Left hindlimb (tissue), 1 donor: ENCODE measurements around the gene CACNA2D3.

Experiments
- DNase-seq: peaks from one replicate; pipeline ENCODE4 v3.0.0-alpha.2; 2018

Gene CACNA2D3

DNA sequence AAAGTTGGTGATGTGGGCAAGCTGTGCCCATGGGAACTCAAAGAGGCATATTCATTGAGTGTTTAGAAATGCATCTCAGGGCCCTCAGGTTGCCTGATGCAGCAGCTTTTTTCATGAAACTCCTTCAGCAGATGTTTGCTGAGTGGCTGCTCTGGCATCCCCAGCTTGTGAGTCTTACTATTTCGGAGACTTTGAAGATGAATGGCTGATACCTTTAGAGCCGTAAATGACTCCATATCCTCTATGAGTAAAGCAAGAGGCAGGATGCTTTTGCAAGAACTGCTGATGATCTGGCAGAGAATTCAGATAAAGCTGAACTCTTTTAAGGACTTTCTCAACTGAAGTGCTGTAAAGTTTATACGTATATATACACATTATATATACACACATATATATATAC, 384.3 kb downstream of the CACNA2D3 start:
- no peak for DNase-seq

DNA sequence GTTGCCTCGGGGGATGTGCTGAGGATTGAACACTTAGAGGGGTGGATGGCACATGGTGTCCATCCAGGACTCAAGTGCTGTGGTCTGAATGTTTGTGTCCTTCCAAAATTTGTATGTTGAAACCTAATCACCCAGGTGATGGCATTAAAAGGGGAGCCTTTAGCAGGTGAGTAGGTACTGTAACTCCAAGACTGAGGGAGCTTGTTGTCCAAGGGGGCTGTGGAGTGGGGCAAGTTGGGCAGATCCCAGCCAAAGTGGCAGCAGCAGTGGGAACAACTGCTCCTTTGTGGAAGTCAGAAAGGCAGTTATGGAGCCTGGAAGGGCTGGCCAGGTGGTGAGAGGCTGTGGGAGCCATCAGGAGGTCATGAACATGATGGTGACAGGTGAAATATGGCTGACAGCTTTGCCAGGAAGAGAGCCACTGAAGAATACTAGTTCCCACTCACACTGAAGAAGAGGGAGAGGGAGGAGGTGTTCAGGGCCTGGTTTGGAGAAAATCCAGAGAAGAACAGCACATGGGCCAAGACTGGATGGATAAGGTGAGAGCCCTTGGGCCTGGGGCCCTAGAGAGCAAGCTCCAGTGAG, 385.6 kb downstream of the CACNA2D3 start:
- DNase-seq = no peak

DNA sequence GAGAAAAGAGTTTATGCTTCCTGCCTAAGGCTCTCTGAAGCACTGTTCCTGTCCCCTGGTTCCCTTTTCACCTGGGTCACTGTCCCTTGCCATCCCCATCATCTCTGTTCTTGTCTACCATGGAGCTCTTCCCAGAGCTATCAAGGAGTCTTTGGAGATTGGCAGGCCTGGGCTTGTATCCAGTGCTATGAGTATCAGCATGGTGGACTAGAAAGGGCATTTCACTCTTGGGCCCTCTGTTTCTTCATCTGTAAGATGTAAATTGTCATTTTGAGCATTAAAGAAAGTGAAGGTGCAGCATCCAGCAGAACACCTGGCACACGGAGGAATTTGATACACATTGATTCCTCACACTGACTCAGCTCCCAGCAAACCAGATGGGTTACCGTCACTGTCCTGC, 388.2 kb downstream of the CACNA2D3 start:
- DNase-seq = no peak

DNA sequence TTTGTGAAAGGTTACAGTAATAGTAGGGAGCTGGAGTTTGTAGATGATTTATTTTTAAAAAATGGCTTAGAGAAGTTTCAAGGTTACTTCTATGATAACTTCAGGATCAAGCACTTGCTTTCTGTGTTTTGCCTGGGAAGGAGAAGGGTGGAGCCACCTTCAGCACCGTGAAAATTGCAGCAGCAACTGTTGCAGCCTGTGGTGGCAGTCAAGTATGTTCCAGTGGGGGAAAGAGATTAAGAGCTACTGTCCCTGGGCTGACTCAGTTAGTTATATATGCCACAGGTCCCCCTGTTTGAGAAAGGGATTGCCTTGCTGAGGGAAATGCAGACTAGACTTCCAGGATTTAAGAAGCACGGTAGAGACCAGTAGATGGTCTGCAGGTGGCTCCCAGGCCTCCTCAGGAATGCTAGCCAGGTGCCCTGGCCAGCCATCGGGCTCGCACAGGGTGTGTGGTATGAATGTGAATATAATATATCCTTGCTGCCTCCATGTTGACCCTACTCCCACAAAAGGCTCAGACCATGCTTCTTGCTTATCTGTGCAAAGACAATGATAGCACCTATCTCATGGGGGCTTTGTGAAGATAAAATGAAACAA, 389.5 kb downstream of the CACNA2D3 start:
- DNase-seq = no peak

DNA sequence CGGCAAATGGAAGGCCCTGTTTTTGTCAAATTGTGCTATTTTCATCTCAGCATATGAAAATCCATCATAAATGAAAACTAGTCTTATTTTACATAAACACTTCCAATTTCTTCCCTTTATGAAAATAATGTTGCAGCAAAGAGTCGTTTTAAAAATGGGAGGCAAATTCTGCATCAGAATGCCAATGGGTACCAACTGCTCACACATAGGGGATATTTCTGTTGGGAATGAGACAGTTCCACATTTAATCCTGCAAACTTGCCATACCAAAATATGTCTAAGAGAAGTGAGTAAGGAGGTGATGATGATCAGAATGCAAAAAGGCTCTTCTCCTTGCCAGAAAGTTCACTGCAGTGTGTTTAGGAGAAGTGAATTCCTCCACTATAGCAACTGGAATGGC, 391.7 kb downstream of the CACNA2D3 start:
- no peak for DNase-seq

DNA sequence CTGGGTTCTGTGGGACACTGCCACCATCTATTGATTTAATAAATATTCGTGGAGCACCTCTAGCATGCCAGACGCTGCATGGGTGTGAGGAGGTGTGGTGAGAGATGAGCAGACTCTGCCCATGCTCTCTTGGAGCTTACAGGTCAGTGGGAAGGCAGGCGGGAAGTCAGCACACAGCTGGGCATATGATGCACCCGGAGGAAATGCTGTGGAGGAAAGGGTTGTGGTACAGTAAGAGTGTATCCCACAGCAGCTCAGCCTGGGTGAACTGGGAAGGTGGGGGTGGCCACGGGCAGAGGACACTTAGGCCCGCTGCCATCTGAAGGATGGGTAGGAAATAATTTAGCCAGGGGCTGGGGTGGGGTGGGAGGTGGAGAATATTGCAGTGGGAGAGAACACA, 392.1 kb downstream of the CACNA2D3 start:
- no peak for DNase-seq

DNA sequence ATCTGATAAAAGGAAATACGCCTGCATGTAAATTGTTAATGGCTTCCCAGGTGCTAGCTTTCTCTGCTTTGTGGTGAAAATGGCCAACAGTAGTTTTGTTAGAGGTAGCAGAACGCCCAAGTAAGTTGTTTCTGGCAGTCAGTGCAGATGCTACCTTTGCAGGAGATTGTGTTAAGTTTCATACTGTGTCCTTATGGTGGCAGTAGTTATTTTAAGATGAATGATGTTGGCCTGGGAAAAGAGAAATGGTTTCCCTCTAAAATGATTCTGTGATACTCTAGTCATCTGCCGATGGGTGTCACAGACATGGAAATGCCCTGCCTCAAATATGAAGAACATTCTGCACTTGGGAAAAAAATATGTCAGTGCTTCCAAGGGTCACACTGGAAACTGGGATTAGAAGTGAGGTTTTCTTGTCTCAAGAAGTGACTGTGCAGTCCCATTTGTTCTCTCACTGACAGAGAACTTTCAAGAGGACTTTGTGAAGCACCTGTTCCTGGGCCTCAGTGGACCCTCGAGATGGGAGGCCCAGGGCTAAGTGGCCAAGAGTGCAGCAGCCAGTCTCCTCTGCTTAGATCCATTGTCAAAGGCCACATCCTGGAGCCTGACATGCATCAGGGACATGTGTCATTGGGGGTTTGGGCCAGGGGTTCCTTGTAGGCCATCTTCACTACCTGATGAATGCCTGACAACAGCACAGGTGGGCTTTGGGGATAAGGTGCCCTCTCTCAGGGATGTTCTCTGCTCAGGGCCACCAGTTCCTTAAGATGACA, 393.3 kb downstream of the CACNA2D3 start:
- no peak for DNase-seq

DNA sequence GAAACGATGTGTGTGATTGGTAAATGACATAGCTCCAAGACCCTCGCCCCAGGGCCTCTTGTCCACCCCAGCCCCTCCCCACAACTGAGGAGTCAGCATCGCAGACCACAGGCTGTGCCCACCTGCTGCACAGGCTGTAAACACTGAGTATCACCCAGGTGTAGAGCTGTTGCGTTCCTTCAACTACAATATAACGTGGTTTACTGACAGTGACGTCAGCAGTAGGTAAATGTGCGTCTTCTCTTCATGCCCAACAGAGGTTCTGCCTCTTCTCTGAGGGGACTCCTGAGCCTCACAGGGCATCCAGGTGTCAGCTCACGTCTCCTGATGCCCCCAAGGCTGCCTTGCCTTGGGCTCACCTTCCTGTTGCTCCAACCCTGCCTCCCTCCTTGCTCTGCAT, 395.1 kb downstream of the CACNA2D3 start:
- no peak for DNase-seq

DNA sequence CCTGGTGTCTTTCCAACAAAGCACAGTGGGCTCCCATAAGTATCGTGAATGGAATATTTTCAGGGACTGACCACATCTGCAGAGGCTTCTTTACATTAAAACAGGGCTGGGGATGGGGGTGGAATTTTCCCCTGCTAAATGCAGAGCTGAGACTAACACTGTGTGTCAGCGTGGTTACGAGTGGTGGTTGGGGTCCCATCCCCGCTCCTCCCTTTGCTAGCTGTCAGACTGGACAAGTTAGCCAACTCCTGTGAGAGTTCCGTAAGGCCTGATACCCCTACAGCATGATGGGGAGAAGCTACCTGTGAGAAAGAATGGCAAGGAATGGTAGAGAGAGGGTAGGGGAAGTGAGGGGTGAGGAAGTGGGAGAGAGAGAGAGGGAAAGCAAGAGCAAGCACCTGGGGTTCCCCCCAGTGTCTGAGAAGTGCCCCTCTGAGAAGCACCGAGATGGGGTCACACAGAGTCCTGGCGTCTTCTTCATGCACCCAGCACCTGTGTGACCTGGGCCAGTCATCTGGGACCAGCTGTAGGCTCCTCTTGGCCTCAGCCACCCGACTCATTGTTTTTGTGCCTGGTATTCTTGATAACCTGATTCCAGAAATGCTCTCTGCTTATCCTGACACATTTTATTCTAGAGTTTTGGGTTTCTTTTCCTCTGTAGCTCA, 395.8 kb downstream of the CACNA2D3 start:
- DNase-seq = no peak

DNA sequence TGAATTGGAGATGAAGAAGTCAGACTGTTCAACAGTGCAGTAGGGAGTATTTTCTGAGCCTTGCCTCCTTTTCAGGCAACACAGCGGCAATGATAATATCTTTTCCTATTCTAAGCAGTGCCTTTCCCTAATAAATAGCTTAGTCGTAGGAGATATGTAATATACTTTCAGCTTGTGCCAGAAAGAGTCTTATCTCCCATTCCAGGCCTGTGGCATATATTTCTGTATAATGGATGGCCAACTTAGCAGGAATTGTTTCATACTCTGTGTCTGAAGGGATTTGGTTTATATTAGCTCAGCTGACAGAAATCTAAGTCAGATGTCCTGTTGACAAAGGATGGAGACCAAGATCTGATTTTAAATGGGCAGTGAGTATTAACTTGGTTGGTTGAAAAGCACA, 397.1 kb downstream of the CACNA2D3 start:
- no peak for DNase-seq

DNA sequence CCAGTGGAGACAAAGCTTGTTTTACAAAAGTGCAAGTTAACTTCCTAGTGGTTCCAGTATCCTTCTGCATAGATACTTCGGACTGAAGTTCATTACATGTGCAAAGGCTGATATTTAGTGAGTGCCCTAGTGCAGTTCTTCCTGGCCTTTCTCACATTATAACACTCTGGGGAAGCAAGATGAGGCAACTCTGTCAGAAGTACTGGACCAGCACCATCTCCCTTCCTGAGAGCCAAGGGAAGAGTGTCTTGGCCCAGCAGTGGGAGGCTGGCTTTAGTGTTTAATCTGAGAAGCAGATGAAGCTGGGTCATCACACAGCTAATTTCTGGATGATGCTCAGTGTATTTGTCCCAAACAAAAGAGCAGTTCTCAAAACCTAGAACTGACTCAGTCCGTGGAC, 397.7 kb downstream of the CACNA2D3 start:
- no peak for DNase-seq

DNA sequence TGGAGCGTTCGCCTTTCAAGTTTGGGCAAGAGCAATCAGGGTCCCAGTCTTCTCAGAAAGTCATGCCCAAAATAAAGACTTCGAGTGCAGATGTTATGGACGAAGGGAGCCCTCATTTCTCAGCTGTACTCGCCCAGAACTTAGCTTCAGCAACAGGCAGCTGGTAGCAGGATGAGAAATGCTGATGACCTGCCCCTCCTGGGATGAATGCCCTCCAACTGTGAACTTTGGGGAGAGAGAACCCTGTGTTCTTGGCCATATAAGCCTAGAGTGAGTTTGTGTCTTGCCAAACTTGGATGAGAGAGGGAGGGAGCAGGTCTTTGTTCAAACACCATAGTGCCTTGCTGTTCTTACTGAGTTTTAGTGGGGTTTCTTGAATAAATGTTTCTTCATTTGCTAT, 405.2 kb downstream of the CACNA2D3 start:
- no peak for DNase-seq

DNA sequence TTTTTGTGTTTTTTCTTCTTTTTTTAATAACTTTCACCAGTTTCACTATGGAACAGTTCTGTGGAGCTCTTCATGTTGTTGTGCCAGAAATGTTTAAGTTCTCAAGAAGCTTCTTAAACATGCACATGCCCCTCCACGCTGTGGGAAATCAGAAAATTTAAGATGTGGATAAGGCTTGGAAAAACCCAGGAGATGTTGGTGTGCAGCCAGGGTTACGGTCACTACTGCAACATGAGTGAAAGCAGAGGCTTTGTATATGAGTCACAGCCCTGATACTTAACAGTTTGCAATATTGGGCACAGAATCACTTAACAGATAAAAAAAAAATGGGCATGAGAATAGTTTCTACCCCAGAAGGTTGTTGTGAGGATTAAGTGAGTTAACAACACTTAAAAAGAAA, 405.6 kb downstream of the CACNA2D3 start:
- DNase-seq = peak; percentile 36

DNA sequence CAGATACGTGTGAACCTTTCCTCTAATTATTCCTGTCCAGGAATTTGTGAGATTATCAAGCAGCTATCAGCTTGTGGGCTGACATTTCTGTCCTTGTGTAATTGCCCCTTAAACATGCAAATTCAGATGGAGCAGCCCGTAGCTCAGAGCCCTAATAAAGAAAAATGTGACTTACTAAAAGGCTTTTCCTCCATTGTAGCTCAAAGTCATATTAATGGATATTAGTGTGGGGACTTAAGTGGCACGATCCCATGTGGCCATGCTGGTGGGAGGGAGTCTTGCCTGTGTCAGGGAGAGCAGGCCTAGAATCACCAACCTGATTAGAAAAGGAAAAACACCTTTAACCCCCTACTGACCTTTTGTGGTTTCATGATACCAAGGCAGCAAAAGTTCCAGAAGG, 406.3 kb downstream of the CACNA2D3 start:
- no peak for DNase-seq

DNA sequence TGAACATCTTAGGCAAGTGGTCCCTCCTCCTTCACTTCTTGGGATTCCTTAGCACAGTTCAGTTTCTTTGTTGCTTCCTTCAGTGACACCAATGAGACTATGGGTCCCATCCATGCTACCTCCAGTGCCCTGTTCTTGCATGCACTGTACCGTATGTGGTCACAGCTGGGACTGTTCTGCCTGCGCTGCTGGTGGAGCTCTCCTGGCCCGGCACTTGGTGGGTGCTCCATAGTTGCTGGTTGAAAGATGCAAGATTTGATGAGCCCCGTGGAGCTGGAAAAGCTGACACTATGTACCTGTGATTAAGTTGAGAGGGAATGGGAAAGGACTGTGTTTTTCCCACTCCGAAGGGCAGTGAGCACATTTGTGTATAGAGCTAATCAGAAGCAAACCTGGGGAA, 407.7 kb downstream of the CACNA2D3 start:
- no peak for DNase-seq

DNA sequence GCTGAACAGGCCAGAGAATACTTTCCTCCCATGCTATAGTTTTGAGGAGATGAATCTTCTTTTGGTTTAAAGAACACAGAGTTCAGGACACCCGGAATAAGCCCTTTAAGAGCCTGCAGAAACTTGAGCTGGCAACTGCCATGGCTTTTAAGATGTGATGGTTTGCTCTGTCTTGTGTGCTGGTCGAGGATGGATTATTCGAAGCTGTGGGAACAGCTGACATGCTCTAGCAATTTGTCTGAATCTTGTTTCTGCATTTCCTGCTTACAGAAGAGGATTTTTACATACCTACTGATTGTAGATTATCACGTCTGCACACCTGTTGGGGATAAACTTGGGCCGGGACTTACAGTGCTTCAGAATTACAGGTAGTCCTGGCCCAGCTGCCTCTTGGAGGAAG, 408.6 kb downstream of the CACNA2D3 start:
- no peak for DNase-seq

DNA sequence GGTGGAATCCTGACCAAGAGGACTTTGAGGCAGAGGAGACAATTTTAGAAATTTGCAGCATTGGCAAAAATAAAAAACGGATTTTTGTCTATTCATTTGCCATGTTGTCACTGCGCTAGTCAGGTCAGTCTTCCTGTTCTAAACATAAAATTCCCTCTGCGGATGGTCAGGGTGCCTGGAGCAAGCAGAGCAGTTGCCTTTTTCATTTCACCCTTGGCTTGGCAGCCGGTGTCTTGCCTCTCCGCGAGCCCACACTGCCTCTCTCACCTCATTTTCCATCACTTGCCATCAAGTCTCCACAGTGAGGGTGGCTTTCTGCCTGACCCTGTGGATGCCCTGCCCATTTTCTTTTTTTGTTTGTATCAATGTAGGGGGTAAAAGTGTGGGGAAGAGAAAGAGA, 409.4 kb downstream of the CACNA2D3 start:
- no peak for DNase-seq

DNA sequence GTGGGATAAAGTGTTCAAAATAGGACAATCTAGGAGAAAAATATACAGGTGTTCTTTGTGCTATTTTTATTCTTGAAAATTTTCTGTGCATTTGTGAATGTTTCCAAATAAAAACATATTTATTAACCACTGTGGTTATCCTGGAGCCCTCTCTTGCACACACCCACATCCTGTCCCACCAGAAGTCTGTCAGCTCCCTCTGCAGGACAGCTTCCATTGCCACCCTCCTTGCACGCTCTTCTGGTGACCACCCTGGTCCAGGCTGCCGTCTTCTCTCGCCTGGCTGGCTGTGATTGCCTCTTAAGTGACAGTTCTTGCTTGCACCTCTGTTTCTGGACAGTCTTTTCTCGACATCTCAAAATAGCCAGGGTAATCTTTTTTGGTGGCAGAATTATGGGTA, 411.5 kb downstream of the CACNA2D3 start:
- no peak for DNase-seq

DNA sequence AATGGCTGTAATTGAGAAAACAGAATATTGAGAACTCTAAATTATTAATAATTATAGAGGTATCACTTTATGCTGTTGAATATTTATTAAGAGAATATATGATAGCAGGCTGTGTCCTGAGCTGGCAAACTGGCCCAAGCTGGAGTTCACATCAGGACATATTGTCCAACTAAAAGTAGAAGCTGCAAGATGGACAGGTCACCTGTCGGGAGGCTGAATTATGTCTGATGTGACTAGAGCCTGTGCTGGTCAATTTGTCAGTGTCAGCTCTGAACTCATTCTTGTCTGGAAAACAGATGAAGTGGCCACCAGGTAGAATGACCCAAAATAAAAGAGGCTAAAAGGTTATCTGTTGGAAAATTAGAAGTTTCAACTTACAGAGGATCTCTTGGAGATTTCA, 413.3 kb downstream of the CACNA2D3 start:
- DNase-seq = no peak

DNA sequence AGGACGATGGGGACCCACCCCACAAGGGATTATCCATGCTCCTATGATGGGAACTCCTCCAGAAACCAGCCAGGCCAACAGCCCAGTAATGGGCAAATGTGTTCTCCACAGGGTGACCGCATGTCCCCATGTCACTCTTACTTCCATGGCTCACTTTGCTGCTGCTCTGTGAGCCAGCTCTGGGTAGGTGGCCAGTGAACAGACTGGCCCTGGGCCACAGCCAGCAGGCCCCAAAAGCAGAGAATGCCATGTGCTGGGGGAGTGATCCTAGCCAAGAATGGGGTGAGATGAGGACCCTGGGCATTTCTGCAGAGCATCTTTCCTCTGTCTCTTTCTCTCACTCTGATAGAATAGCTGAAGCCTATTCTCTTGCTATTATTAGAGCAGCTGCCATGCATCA, 414.1 kb downstream of the CACNA2D3 start:
- no peak for DNase-seq

DNA sequence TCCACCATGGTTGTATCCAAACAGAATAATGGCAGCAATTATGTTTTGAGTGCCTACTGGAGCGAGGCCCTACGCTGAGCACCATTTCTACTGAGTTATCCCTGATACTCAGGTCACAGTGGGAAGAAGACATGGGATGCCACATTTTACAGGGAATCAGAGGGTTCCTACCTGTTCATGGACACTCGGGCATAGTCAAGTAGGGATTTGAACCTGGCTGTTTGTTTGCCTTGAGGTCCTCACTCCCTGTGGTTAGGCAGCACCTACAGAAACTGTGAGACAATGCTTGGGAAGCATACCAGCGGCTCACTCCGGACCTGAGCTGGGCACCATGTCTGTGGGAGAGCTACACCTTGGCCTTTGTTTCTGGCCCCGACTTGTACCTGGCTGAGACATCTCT, 415.2 kb downstream of the CACNA2D3 start:
- no peak for DNase-seq

DNA sequence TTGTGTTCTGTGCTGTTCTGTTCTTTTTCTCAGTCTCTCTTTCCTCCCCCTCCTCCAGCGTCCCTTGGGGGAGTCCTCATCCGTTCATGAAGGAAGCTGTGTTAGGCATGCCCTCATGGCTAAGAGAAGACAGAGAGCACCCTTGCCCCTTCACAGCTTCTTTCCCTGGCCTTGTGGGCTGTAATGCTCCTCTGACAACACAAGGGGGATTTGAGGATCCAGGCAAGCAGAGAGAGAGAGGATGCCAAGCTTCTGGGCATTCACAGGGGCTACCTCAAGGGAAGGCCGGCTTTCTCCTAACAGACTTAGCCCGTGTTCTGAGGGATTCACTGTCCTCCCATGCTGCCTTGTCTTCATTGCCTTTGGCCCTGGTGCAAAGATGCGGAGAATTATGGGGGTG, 416.0 kb downstream of the CACNA2D3 start:
- DNase-seq = no peak

DNA sequence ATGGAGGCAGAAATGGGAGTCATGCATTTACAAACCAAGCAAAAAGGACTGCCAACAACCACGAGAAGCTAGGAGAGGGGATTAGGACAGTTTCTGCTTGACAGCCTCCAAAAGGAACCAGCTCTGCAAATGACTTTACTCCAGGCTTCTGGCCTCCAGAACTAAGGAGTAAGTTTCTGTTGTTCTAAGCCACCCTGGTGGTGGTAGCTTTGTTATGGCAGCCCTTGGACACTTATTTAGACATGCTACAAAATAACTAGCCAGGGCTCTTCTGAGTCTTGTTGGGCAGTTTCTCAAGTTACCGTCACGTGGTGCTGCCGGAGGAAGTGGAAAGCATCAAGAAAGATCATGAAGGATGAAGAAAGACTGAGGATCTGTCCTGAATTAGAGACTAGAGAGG, 419.0 kb downstream of the CACNA2D3 start:
- DNase-seq = no peak

DNA sequence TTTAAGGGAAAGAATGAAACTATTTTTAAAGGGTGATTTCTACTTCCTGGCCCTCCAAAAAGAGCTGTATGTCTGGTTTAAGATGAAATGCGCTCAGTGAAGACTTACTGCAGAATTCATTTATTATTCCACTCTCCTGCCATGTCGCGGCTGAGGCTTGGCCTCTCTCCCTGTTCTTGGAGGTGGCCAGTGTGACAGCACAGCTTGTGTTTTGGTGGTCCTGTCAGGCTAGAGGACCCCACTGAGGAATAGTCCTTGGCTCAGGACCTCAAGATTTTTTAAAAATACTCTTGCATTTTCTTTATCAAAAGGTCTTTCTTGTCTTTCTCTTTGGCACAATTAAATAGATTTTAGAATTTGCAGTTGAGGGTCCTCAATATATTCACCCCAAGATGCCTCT, 421.1 kb downstream of the CACNA2D3 start:
- no peak for DNase-seq
